PC-3 (cell line): ENCODE results near the gene FANCG. TPM values are rescaled to one million over a fixed set of nuclear protein-coding genes. Genes with fewer than 3 reads are reported as not detected.
A peak's percentile ranks its signal among the peaks of the same experiment; 100 is the strongest.

ENCODE experiments used
- ATAC-seq: fragments of 200-7000 bp; cut with Tn5 transposase; 2 replicates; pipeline ENCODE4 v1.9.1; 2020; ENCODE audit warnings: mild to moderate bottlenecking, moderate library complexity
- BruUV-seq: library from RNA; stranded (reverse); fragments of 400-500 nt; replicated peaks from 2 replicates; lab custom pipeline; 2021; lab: Mats Ljungman, UMichigan
- CTCF ChIA-PET: fragments of 300-600 bp; sonication (Branson Sonifier 250); formaldehyde crosslinking; loops from one replicate; lab custom pipeline; 2022; ENCODE audit warnings: antibody characterized with exemption; lab: Charles Lee
- POLR2A ChIA-PET: fragments of 300-600 bp; sonication (Branson Sonifier 250); formaldehyde crosslinking; loops from one replicate; lab custom pipeline; 2022; ENCODE audit warnings: antibody characterized with exemption; ENCODE audit not compliant: unreplicated experiment; lab: Charles Lee
- DNase-seq: peaks from one replicate; pipeline ENCODE4 v3.0.0-alpha.2; 2015
- H2AFZ ChIP-seq: fragments of 300-600 bp; sonication (generic); 2 replicates; pipeline ENCODE4 v1.6.0; 2016; ENCODE audit warnings: antibody characterized with exemption, low read length
- H3F3A ChIP-seq: fragments of 300-600 bp; sonication (generic); one replicate; pipeline ENCODE4 v1.6.0; 2017; ENCODE audit warnings: antibody characterized with exemption, low read length, control low read depth, mild to moderate bottlenecking; ENCODE audit not compliant: unreplicated experiment
- H3K27ac ChIP-seq: fragments of 300-600 bp; sonication (generic); 2 replicates; pipeline ENCODE4 v1.5.1; 2016; ENCODE audit warnings: mild to moderate bottlenecking, low read length
- H3K27me3 ChIP-seq: fragments of 300-600 bp; sonication (generic); 2 replicates; pipeline ENCODE4 v1.6.1; 2016; ENCODE audit warnings: low read length, mixed read lengths
- H3K36me3 ChIP-seq: fragments of 300-600 bp; sonication (generic); 2 replicates; pipeline ENCODE4 v1.6.1; 2016; ENCODE audit warnings: low read depth, mixed run types, low read length, mixed read lengths
- H3K4me1 ChIP-seq: fragments of 300-600 bp; sonication (generic); 2 replicates; pipeline ENCODE4 v1.5.1; 2016; ENCODE audit warnings: low read length; ENCODE audit not compliant: insufficient read depth
- H3K4me2 ChIP-seq: fragments of 300-600 bp; sonication (generic); 2 replicates; pipeline ENCODE4 v1.6.0; 2016; ENCODE audit warnings: low read length
- H3K4me3 ChIP-seq: fragments of 300-600 bp; sonication (generic); 2 replicates; pipeline ENCODE4 v1.5.1; 2016; ENCODE audit warnings: mild to moderate bottlenecking, low read length, mixed read lengths
- H3K79me2 ChIP-seq: fragments of 300-600 bp; sonication (generic); 2 replicates; pipeline ENCODE4 v1.6.1; 2017; ENCODE audit warnings: low read length, mixed read lengths
- H3K9ac ChIP-seq: fragments of 300-600 bp; sonication (generic); 2 replicates; pipeline ENCODE4 v1.6.0; 2016; ENCODE audit warnings: mild to moderate bottlenecking, low read length
- H3K9me2 ChIP-seq: fragments of 300-600 bp; sonication (generic); replicated peaks from 2 replicates; pipeline ENCODE4 v1.6.1; 2016; ENCODE audit warnings: mixed run types, low read length, mixed read lengths
- H3K9me3 ChIP-seq: fragments of 300-600 bp; sonication (generic); 2 replicates; pipeline ENCODE4 v1.6.1; 2016; ENCODE audit warnings: low read length, mixed read lengths
- H4K20me1 ChIP-seq: fragments of 300-600 bp; sonication (generic); 2 replicates; pipeline ENCODE4 v1.6.1; 2016; ENCODE audit warnings: low read length, mixed read lengths
- CTCF ChIP-seq: fragments of 300-600 bp; sonication (generic); conservative IDR thresholded peaks from 2 replicates; pipeline ENCODE4 v1.5.1; 2017; ENCODE audit warnings: antibody characterized with exemption, low read depth, mild to moderate bottlenecking, low read length
- EZH2 ChIP-seq: fragments of 300-600 bp; sonication (generic); IDR thresholded peaks from one replicate; pipeline ENCODE4 v1.6.1; 2017; ENCODE audit warnings: antibody characterized with exemption, mild to moderate bottlenecking, low read length; ENCODE audit not compliant: unreplicated experiment
- EZH2phosphoT487 ChIP-seq: fragments of 300-600 bp; sonication (generic); IDR thresholded peaks from 2 replicates; pipeline ENCODE4 v1.6.1; 2018; ENCODE audit warnings: mild to moderate bottlenecking, antibody characterized with exemption, low read length, borderline replicate concordance
- intact Hi-C: fragments of 100-400 bp; cut with micrococcal nuclease; formaldehyde crosslinking; loops from 2 replicates; pipeline ENCODE4 v1.9.0; 2023
- total RNA-seq: library from RNA; depleted of rRNA; stranded (reverse); fragments of >200 nt; gene quantifications from 2 replicates; pipeline ENCODE4 v1.2.3, GENCODE V29; 2014; rRNA removed

The FANCG gene
- total RNA-seq, 1 experiment from 2014 or later, result 32.6 TPM

- TF ChIP-seq EZH2, result no peak
- no peak for TF ChIP-seq EZH2phosphoT487
- TF ChIP-seq CTCF, result no peak
- no peaks in the 10 kb centered on the region for H3K79me2 ChIP-seq
- no peaks in the 10 kb centered on the region for H4K20me1 ChIP-seq
- H3K9me3 ChIP-seq, result no peaks in the 10 kb centered on the region
- no peaks in the 10 kb centered on the region for H3K27me3 ChIP-seq
- H3K9ac ChIP-seq, result no peak overlapping the region
- no peak for DNase-seq
- H3K4me3 ChIP-seq, result no peak overlapping the region
- BruUV-seq, result no TSS peak
- CTCF ChIA-PET, result no interaction called here
- no peaks in the 10 kb centered on the region for H3K9me2 ChIP-seq
- intact Hi-C loops, result no loop called here
- H3K4me2 ChIP-seq, result no peak overlapping the region
- no peak overlapping the region for H2AFZ ChIP-seq
- H3F3A ChIP-seq, result no peaks in the 10 kb centered on the region
- POLR2A ChIA-PET, result no interaction called here
- H3K36me3 ChIP-seq, result no peaks in the 10 kb centered on the region; the same call in 1 of the 2 replicates
- peaks cover 9% of the 10 kb centered on the region for H3K4me1 ChIP-seq
- H3K27ac ChIP-seq, result no peak overlapping the region
- peak; percentile 18; the same call in 1 of the 2 replicates for ATAC-seq
These were observed 53.1 kb downstream of the FANCG start for GRCh38 chr9:35026671-35027070.

Other genes with a start within 250 kb of the FANCG start
- not detected in 2 replicates for gene PHF24, start 121.7 kb downstream of the FANCG start, total RNA-seq
- gene DNAJB5, start 90.2 kb downstream of the FANCG start, total RNA-seq, result 7.3 and 9.3 TPM in 2 replicates
- gene VCP, start 7.3 kb downstream of the FANCG start, total RNA-seq, result 324 and 343 TPM in 2 replicates
- 18.2 and 19.9 TPM in 2 replicates for gene PIGO, start 16.6 kb upstream of the FANCG start, total RNA-seq
- 161 and 175 TPM in 2 replicates for gene STOML2, start 23.2 kb upstream of the FANCG start, total RNA-seq
- 9.2 and 10.2 TPM in 2 replicates for gene ATOSB, start 35.9 kb upstream of the FANCG start, total RNA-seq
- 9.8 and 10.4 TPM in 2 replicates for gene UNC13B, start 82.1 kb upstream of the FANCG start, total RNA-seq